Osteocyte (in vitro differentiated cells): ENCODE data around the gene ODC1. TPM values are rescaled to one million over a fixed set of nuclear protein-coding genes. Genes with fewer than 3 reads are reported as not detected.

Experiments
- DNase-seq: peaks from one replicate; pipeline ENCODE4 v3.0.0; 2021; ENCODE audit warnings: mixed read lengths; ENCODE audit not compliant: unreplicated experiment; ENCODE audit errors: extremely low spot score
- H3K27ac Mint-ChIP-seq: one replicate; pipeline ENCODE4 v1.8.0; 2021; ENCODE audit warnings: mild to moderate bottlenecking, mixed read lengths; ENCODE audit not compliant: unreplicated experiment
- H3K27me3 Mint-ChIP-seq: one replicate; pipeline ENCODE4 v1.8.0; 2021; ENCODE audit warnings: mixed read lengths; ENCODE audit not compliant: unreplicated experiment
- H3K36me3 Mint-ChIP-seq: one replicate; pipeline ENCODE4 v1.8.0; 2021; ENCODE audit warnings: mixed read lengths; ENCODE audit not compliant: unreplicated experiment
- H3K4me1 Mint-ChIP-seq: one replicate; pipeline ENCODE4 v1.8.0; 2021; ENCODE audit warnings: mixed read lengths; ENCODE audit not compliant: unreplicated experiment
- H3K4me3 Mint-ChIP-seq: one replicate; pipeline ENCODE4 v1.8.0; 2021; ENCODE audit warnings: mild to moderate bottlenecking, moderate library complexity, mixed read lengths; ENCODE audit not compliant: unreplicated experiment
- H3K9me3 Mint-ChIP-seq: one replicate; pipeline ENCODE4 v1.8.0; 2021; ENCODE audit warnings: mixed read lengths; ENCODE audit not compliant: unreplicated experiment
- CTCF ChIP-seq: fragments of 200-600 bp; sonication (generic); IDR thresholded peaks from 2 replicates; pipeline ENCODE4 v1.5.0; 2021; ENCODE audit warnings: antibody characterized with exemption, mild to moderate bottlenecking, moderate library complexity
- total RNA-seq: library from RNA; stranded (reverse); gene quantifications from 2 replicates; pipeline ENCODE4 v1.2.1, GENCODE V29; 2021

The ODC1 gene
- total RNA-seq, 1 donor from 2014 or later, result 44.8 TPM

- H3K4me3 Mint-ChIP-seq, result no peak overlapping the region
- H3K9me3 Mint-ChIP-seq, result no peaks in the 10 kb centered on the region
- H3K4me1 Mint-ChIP-seq, result peaks cover 33% of the 10 kb centered on the region
- H3K27ac Mint-ChIP-seq, result peak overlapping the region; percentile 76
- no peak for TF ChIP-seq CTCF
- DNase-seq, result no peak
- no peaks in the 10 kb centered on the region for H3K36me3 Mint-ChIP-seq
- H3K27me3 Mint-ChIP-seq, result peaks cover 2% of the 10 kb centered on the region
Measured at GRCh38 chr2:10452312-10452711, 4.2 kb upstream of the ODC1 start.

GRCh38 chr2:10451819-10452218, 3.7 kb upstream of the ODC1 start:
- Mint-ChIP-seq H3K4me1 (peaks cover 37% of the 10 kb centered on the region), H3K9me3 (no peaks in the 10 kb centered on the region), H3K27me3 (peaks cover 2% of the 10 kb centered on the region), H3K36me3 (no peaks in the 10 kb centered on the region), H3K27ac (no peak overlapping the region), H3K4me3 (no peak overlapping the region)
- no peak for DNase-seq
- no peak for TF ChIP-seq CTCF

GRCh38 chr2:10449838-10450691, 1.9 kb upstream of the ODC1 start:
- DNase-seq, result no peak
- Mint-ChIP-seq H3K9me3 (no peaks in the 10 kb centered on the region), H3K27ac (no peak overlapping the region), H3K4me1 (peaks cover 45% of the 10 kb centered on the region), H3K36me3 (no peaks in the 10 kb centered on the region), H3K4me3 (no peak overlapping the region), H3K27me3 (no peaks in the 10 kb centered on the region)
- TF ChIP-seq CTCF, result no peak

GRCh38 chr2:10449486-10449831, 1.3 kb upstream of the ODC1 start:
- DNase-seq, result no peak
- Mint-ChIP-seq H3K36me3 (peaks cover 5% of the 10 kb centered on the region), H3K4me3 (no peak overlapping the region), H3K9me3 (no peaks in the 10 kb centered on the region), H3K27ac (peak overlapping the region; percentile 47), H3K4me1 (peaks cover 39% of the 10 kb centered on the region), H3K27me3 (no peaks in the 10 kb centered on the region)
- no peak for TF ChIP-seq CTCF

- Mint-ChIP-seq H3K4me1 (peaks cover 33% of the 10 kb centered on the region), H3K9me3 (no peaks in the 10 kb centered on the region), H3K36me3 (peaks cover 10% of the 10 kb centered on the region), H3K27ac (peak overlapping the region; percentile 47), H3K4me3 (peak overlapping the region; percentile 55), H3K27me3 (no peaks in the 10 kb centered on the region)
- peak; percentile 95 for DNase-seq
- no peak for TF ChIP-seq CTCF
Measured at GRCh38 chr2:10448576-10449485, 704 bp upstream of the ODC1 start.
